ENCODE data around the gene DENND2C.
A peak's percentile ranks its signal among the peaks of the same experiment; 100 is the strongest.

The DENND2C gene, protein sequence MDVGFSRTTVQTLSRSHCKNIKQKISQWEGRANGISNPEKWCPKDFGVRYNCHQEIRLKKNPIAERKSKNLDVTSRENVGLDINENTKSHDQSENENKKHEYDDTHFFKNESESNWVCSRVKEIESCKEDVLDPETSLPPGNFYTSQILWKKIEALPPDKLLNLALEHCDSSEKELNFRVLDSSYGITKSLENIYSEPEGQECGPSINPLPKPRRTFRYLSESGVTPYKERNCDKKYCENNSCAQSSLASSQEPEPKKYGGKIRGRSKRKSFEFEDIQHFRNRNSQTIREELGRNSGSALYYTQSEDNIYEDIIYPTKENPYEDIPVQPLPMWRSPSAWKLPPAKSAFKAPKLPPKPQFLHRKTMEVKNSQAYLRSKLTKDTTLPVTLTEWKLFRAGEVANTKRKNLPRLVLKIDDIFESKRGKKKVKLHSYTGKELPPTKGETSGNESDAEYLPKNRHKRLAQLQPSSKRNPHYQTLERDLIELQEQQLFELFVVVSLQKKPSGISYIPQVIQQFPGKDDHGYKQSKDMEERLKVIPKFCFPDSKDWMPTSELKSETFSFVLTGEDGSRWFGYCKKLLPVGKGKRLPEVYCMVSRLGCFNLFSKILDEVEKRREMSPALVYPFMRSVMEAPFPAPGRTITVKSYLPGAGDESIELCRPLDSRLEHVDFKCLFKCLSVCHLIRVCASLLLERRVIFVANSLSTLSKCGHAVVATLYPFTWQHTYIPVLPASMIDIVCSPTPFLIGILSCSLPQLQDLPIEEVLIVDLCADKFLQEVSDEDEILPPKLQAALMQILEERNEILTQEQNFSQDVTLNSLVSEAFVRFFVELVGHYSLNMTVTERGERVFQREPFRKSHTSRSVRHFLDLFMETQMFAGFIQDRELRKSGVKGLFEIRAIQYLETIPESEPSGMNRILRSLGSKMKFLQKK

DNA sequence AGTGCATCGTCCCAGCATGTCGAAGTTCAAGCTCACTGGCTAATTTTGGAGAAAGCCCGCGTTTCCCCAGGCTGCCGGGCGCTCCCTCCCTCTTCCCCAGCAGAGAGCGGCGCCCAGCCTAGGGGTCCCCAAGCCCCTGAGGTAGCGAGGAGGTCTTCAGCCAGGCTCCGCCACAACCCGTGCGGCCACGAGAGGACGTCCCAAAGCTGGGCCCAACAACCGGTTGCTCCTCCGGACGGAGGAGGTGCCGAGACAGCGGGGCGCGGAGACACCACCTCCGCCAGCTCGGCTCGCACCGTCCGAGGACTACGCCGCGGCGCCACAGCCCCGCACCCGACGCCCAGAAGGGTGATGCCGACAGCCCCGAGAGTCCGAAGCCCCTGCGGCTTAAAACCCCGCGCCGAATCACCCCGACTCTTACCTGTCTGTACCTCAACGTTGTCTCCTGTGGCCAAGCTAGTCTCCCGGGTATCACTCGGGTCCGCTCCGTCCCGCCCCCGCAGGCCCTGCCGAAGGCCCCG, at the start of gene DENND2C:
Gene DENND2C (minus strand): TSS at position 488 of the 521 bp plus-strand sequence. CDS start 44,065 bp downstream, outside the sequence.
- DNase-seq (ENCODE audit: low read depth in 3 of 3) = no peak

DNA sequence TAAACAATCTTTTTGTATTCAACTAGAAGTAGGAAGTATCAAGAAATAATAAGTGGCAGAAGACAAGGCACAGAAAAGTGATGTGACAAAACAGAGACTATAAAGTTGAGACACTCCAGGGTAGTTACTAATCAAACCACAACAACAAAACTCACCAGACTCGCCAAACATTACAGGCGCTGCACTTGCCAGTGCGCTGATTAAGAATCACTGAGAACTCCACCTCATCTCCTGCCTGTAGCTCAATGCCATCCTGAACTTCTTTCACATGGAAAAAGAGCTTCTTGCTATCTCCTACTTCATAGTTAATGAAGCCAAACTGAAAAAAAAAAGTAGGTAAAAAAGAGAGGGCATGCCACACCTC, 49.6 kb upstream of the DENND2C start:
- DNase-seq (ENCODE audit: low read depth in 3 of 3) = no peak

DNA sequence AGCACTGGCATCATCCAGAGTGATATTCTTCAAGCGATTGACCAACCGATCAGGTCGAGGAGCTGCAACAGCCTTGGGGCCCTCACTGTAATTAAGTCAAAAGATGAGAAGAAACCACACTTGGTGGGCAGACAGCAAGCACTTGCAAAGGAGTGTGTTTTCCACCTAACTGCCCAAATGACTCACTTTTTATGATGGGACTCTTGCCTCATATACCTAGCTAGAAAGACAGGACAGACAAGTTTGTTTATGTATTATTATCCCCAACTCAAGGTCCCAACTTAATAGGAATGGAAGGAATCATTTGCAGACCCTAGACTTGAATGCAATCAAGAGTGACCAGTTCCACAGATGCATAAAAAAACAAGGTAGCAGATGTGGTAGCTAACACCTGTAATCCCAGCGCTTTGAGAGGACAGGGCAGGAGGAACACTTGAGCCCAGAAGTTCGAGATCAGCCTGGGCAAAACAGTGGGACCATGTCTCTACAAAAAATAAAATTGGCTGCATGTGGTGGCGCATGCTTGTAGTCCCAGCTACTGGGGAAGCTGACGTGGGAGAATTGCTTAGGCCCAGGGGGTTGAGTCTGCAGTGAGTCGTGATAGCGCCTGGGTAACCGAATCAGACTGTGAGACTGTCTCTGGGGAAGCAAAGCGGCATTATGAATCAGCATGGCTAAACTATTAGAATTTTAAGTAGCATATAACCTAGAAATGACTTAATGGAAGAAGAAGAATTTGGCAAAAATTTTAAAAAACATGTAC, 49.0 kb upstream of the DENND2C start:
- DNase-seq (ENCODE audit: low read depth in 3 of 3) = peak in 1 of 3 donors; percentile 6

DNA sequence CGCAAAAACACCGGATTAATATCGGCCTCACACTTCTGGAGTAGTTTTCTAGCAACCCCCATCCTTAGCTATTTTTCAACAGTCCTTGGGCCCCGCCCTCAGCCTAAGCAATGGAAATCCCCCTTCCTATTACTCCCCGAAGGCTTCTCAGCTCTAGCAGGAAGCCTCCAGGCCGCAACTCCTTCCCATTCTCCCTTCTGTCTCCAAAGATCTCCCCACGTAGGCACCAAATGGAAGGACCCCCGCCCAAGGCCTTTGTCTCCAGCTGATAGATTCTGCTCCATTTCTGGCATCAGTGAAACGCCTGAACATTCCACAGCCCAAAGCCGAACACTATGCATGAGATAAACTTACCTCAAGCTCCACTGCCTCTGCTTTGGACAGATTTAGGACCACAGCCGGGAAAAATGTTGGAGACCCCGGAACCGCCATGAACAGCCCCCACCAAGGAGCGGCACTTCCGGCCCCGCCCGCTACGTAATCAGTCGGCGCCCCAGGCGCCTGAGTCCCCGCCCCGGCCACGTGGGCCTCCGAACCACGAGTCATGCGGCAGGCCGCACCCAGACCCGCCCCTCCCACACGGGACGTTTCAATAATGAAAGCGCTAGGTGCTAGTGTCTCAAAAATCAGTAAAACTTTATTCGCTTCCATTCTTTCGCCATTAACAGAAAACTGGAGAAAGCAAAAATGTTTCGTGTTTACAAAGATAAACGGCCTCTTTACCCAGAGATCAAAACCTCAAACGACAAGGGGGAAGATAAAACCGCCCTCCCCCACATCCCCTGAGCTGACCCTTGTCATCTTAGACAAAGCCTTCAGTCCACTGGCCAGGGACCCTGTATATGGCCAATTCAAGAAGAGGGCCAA, 46.7 kb upstream of the DENND2C start, which contains the start of gene NRAS:
Gene NRAS (minus strand): TSS at position 468 of the 867 bp plus-strand sequence. CDS start 611 bp downstream, outside the sequence.
- peak; percentile 85 to 94 (median 89) for DNase-seq (ENCODE audit: low read depth in 3 of 3)

DNA sequence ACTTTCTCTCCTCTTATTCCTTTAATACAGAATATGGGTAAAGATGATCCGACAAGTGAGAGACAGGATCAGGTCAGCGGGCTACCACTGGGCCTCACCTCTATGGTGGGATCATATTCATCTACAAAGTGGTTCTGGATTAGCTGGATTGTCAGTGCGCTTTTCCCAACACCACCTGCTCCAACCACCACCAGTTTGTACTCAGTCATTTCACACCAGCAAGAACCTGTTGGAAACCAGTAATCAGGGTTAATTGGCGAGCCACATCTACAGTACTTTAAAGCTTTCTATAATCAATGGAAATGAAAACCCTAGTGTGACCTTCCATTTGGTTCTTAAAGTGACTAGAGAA, 46.1 kb upstream of the DENND2C start:
- DNase-seq (ENCODE audit: low read depth in 3 of 3) = no peak

DNA sequence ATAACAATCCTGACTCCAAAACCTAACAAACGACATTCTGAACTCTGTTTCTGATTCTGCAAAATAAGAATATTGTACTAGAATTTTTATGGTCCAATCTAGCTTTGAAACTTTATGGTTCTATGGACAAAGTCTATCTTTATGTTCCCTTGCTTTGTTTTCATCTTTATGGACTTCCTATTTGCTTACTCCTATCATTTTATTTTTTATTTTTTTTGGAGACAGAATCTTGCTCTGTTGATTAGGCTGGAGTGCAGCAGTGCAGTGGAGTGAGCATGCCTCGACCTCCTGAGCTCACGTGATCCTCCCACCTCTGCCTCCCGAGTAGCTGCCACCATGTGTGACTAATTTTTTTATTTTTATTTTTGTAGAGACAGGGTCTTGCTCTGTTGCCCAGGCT, 43.1 kb upstream of the DENND2C start:
- DNase-seq (ENCODE audit: low read depth in 3 of 3) = no peak

DNA sequence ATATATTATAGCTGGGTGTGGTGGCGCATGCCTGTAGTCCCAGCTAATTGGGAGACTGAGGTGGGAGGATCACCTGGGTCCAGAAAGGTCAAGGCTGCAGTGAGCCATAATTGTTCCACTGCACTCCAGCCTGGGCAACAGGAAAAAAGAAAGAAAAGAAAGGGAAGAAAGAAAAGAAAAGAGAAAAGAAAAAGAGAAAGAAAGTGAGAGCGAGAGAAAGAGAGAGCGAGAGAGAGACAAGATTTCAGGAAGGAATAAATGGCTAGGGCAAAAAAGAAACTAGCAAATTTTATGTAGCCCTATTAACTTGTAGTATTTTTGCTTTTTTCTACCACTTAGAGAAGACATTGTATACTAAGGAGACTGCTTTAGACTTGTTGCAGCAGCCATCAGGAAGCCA, 40.5 kb upstream of the DENND2C start:
- DNase-seq (ENCODE audit: low read depth in 3 of 3) = no peak

DNA sequence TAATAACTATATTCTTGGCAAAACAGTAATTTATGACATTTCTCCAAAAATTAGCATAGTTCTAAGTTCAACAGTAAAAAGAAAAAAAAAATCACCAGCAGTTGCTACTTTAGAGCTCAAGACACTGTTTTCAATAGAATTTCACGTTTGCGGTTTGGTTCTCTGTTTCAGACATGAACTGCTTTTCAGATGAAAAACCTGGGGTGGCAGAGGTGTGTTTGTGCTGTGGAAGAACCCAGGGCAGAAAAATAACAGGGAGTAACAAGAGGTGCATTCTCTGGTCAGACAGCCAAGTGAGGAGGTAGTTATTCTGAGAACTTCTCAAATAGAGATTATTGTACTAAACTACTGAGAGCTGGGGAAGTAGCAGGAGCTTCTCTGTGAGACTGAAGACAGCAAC, 37.8 kb upstream of the DENND2C start:
- DNase-seq (ENCODE audit: low read depth in 3 of 3) = no peak

DNA sequence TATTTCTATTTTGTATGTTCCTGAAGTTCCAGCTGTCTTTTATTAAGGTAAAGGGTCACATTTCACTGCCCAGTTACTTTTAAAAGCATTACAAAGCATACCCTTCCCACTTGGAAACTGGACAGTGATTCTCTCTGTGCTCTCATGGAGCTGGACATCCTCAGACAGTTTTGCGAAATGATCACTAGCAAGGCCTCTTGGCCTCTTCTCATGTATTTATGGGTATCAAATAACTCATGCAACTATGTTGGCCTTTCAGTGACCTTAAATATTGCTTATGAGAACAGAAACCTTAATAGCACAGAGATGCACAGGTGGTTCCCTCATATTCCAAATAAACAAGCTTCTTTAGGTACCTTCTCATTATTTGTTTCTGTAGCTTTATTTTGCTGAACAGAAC, 33.4 kb upstream of the DENND2C start:
- DNase-seq (ENCODE audit: low read depth in 3 of 3) = no peak

DNA sequence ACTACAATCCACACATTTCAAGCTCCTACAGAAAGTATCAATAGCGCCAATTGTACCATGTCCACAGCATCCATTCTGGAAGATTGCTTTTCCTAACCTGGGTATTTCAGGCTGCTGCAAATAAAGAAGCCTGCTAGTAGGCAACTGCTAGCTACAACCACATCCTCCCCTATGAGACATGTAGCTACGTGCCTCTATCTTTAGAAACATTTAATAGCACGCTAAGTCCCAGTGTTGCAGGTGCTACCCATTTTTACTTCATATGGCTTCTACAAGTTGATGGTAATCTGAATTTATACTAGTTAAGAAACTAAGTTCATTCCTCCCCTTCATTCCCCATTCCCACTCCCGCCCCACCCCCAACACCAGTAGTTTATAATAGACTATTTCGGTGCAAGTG, 32.9 kb upstream of the DENND2C start:
- DNase-seq (ENCODE audit: low read depth in 3 of 3) = no peak

DNA sequence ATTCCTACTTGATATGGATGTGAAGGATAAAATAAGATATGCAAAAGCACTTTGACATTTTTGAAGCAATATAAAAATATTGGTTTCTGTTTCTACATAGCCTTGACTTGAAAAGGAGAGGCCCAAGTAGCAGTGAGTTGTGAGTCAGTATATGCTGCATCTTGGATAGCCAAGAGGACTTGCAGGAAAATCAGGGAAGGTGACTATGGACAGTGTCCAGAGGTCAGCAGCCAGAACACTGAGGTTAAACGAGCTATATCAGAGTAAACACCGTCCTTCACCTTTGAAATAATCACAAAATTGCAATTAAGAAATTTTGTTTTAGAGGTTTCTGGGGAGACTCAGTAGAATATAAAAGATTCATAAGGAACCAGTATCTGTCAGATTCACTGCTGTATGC, 32.1 kb upstream of the DENND2C start:
- no peak for DNase-seq (ENCODE audit: low read depth in 3 of 3)

DNA sequence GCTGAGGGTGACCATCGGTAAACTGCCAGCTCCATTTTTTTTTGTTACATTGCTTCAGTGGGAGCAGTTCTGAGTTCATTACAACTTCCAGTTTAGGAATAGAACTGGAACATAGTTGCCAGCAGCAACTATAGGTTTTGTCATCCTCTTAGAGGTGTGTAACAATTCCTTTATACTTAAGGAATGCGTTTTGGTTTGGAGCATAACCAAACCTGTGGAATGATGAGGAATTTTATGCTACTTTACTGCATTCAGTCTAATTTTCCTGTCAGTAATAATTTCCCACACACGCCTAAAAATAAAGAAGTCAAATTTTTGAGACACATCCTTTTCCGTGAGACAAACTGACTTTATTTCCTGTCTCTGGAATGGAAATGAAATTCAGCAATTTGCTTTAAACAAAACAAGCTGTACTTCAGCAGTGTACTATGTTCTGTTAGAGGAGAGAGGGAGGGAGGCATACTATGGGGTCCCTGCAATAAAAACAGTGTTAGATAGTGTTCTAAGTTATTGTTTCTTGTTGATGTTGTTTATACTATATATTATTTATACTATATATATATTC, 30.3 kb upstream of the DENND2C start:
- DNase-seq (ENCODE audit: low read depth in 3 of 3) = no peak

DNA sequence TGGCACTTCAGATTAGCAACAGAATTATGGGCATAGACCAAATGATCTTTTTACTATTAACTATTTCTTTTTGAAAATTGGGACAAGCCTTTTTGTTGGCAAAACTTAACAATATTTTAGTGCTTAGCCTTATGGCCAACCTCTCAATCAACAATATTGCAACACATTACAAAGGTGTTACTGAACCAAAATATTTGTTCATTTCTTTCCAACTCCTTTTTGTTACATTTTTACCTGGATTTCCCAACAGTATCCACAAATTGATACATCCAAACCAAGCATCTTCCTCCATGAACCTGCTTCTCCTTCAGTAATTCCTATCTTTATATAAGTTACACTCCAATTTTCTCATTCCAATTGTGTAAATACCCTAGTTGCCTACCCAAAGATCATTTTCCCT, 27.0 kb upstream of the DENND2C start:
- no peak for DNase-seq (ENCODE audit: low read depth in 3 of 3)

DNA sequence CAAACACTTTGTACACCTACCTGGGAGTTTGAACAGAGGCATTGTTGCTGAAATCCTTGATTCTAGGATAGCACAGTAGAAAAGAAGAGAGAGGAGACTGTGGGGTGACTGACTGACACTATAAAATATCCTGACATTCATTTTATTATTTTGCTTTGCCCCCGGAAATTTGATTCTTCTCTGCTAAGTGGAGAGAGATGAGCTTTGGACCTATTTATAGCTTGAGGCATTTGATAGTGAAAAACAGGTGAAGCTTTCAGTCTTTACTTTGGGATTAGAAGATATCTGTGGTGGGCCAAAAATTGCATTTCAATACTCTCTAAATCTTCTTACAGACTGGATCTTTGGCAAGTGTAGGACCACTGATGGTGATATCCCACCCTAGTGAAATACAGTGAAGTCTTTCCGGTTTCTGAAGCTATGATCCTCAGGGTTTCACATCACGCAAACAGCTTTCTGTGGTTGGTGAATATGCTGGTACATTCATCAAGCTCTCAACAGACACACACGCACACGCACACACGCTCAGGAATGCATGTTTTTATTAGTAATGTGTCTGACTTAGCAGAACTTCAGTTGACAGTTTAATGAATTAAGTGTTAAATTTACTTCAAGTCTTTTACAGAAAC, 25.7 kb upstream of the DENND2C start, which contains the start of gene AMPD1:
Gene AMPD1 (minus strand): TSS at position 117 of the 629 bp plus-strand sequence. CDS start 75 bp downstream, at position 42.
- DNase-seq (ENCODE audit: low read depth in 3 of 3) = no peak

DNA sequence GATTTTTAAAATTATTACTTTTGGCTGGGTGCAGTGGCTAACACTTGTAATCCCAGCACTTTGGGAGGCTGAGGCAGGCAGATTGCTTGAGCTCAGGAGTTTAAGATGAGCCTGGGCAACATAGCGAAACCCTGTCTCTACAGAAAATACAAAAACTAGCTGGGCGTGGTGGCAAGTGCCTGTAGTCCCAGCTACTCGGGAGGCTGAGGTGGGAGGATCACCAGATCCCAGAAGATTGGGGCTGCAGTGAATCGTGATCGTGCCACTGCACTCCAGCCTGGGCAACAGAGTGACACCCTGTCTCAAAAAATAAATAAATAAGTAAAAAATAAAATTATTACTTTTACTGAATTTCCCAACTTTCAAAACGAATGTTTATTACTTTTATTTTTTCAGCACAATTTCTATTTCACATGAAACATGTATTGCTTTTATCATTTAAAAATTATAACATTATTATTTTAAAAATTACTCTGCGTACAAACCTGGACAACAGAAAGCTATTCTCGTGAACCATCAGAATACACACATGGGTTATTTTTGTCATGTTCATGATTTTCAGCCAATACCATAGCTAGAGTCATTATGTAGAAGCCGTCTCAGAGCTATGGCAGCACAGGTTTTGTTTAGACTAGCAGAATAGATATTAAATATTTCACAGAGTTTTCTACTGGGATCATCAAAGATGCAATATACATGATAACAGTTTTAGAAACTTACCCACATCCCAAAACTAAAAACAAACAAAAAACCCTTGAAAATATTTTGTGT, 24.9 kb upstream of the DENND2C start:
- DNase-seq (ENCODE audit: low read depth in 3 of 3) = no peak

DNA sequence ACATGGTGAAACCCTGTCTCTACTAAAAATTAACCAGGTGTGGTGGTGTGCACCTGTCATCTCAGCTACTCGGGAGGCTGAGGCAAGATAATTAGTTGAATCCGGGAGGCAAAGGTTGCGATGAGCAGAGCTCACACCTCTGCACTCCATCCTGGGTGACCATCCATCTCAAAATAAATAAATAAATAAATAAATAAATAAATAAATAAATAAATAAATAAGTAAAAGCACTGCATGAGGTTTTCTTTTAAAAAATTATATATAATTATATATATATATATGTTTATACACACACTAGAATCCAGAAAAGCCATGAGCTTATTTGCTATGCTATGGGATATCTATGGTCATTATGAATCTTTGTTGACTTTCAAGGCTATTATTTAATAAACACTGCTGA, 23.1 kb upstream of the DENND2C start:
- no peak for DNase-seq (ENCODE audit: low read depth in 3 of 3)

DNA sequence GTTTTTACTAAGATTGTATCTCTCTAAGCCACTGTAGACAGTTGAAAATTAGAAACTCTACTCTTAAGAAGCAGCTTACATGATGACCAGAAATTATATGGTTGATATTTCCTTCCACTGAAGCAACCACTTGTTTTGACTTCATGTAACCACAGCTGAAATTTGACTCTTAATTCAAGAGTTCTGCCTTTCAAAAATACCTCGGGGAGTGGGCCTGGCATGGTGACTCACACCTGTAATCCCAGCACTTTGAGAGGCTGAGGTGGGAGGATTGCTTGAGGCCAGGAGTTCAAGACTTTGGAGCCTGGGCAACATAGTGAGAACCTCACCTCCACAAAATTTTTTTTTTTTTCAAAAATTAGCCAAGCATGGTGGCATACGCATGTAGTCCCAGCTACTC, 21.2 kb upstream of the DENND2C start:
- DNase-seq (ENCODE audit: low read depth in 3 of 3) = no peak

DNA sequence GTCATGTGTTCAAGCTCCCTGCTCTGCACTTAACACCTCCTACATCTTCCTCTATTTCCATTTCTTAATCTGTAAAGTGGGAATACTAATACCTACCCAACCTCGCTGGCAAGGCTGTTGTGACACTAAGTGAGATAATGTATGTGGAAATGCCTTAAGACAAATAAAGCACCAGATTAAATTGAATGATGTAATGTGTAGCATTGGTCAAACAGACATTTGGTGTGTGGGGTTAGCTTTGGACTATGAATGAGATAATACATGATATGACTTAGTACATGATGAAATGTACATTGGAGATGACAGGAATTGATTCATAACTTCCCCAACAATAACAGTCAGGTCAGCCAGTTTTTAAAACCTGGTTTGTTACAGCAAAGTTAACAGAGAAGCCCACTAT, 20.3 kb upstream of the DENND2C start:
- DNase-seq (ENCODE audit: low read depth in 3 of 3) = no peak

DNA sequence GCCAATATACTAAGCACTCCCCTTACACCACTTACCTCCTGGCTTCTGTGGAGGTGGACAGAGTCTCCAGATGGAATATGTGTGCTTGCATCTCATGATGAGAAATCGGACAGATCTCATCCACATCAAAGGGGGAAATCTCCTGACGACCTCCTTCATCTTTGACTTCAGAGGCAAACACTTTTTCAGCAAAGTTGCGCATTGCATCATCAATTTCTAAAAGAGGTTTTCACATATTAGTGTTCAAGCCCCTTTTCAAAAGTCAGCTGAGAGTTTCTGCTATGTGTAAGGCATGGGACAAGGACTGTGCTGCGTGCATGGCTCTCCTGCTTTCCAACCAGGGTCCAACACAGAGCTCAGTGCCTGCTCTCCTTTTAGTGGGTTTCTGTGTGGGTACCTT, 18.7 kb upstream of the DENND2C start:
- DNase-seq (ENCODE audit: low read depth in 3 of 3) = no peak

All from stimulated activated CD4-positive, alpha-beta T cell treated with anti-CD3 and anti-CD28 coated beads, TNF-alpha, amount 100 ng/mL, for 48 hours (primary cell).